Non-pigmented ciliary epithelial cell (primary cell): ENCODE measurements around the gene CD3G.
"Not testable (repeated sequence)": the region's sequence is repeated elsewhere in the genome, so short reads cannot be mapped to it uniquely, and the experiment has no call there.

Source experiments
- DNase-seq: peaks from one replicate; pipeline ENCODE4 v3.0.0-alpha.2; 2010; ENCODE audit warnings: low read depth

The CD3G gene

GRCh38 chr11:118380571-118380970, 36.4 kb downstream of the CD3G start:
- no peak for DNase-seq

- DNase-seq = no peak
Measured at GRCh38 chr11:118382954-118383353, 38.8 kb downstream of the CD3G start.

- no peak for DNase-seq
Measured at GRCh38 chr11:118383657-118384056, 39.5 kb downstream of the CD3G start.

GRCh38 chr11:118396097-118396501, 52.0 kb downstream of the CD3G start:
- DNase-seq = no peak

- no peak for DNase-seq
Measured at GRCh38 chr11:118397448-118397847, 53.3 kb downstream of the CD3G start.

GRCh38 chr11:118398791-118399559, 54.8 kb downstream of the CD3G start:
- DNase-seq = no peak

- DNase-seq = peak; percentile 54
Measured at GRCh38 chr11:118401151-118401879, 57.2 kb downstream of the CD3G start, which contains the start of gene ATP5MG. Gene ATP5MG (plus strand): TSS chr11:118401606. CDS start chr11:118401666, 60 bp downstream.

- DNase-seq = peak; percentile 75
Measured at GRCh38 chr11:118401880-118402590, 57.9 kb downstream of the CD3G start.

- not testable (repeated sequence) for DNase-seq
Measured at GRCh38 chr11:118402594-118402993, 58.5 kb downstream of the CD3G start.
